Epithelial cell of prostate (primary cell): Measurements from ENCODE around the gene NUP188.
"Not testable (repeated sequence)": the region's sequence is repeated elsewhere in the genome, so short reads cannot be mapped to it uniquely, and the experiment has no call there.

Experiments used
- DNase-seq: peaks from one replicate; pipeline ENCODE4 v3.0.0-alpha.2; 2011; ENCODE audit warnings: low read depth, low spot score
- H3K27ac ChIP-seq: fragments of 450-650 bp; 2 replicates; pipeline ENCODE4 v1.5.1; 2017; ENCODE audit warnings: mild to moderate bottlenecking

NUP188 gene

DNA sequence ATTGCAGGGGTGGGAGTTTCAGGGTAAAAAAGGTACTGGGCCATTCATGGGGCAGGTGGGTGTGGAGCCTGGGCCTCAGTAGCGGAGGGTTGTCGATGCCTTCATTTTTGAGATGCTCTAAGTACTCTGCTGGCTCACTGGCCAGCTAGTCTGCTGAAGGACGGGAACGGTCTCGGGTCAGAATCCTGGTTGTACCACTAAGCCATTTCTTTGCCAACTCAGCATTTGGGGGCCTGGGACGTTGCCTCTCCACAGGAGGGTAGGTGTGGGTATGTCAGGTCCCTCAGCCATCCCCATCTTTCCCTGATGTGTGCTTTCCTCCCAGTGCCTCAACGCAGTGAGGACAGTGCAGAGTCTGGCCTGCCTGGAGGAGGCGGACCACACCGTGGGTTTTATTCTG, 55.5 kb downstream of the NUP188 start:
- H3K27ac ChIP-seq = no peak overlapping the region
- DNase-seq = no peak

GRCh38 chr9:129004173-129004572, 56.7 kb downstream of the NUP188 start:
- DNase-seq, H3K27ac ChIP-seq: not testable (repeated sequence)

DNA sequence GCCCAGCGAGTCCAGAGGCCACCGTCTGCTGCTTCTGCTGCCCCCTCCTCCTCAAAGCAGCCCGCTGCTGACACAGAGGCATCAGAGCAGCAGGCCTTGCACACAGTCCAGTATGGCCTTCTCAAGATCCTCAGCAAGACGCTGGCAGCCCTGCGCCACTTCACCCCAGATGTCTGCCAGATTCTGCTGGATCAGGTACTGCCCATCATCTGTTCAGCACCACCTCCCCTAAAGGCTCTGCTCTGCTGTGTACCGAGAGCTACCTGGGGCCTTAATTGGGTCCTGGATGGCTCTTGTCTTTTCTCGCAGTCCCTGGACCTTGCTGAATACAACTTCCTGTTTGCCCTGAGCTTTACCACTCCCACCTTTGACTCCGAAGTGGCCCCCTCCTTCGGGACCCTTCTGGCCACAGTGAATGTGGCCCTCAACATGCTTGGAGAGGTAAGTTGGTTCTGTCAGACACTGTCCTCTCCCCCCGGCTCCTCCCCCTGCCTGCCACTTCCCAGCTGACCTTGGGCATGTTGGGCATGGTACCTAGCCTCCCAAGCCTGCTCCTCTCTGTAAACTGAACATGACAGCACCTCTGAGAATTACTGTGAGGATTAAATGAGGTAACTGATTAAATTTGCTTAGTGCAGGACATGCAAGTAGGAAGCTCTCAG, 58.0 kb downstream of the NUP188 start:
- H3K27ac ChIP-seq = no peak overlapping the region
- no peak for DNase-seq

DNA sequence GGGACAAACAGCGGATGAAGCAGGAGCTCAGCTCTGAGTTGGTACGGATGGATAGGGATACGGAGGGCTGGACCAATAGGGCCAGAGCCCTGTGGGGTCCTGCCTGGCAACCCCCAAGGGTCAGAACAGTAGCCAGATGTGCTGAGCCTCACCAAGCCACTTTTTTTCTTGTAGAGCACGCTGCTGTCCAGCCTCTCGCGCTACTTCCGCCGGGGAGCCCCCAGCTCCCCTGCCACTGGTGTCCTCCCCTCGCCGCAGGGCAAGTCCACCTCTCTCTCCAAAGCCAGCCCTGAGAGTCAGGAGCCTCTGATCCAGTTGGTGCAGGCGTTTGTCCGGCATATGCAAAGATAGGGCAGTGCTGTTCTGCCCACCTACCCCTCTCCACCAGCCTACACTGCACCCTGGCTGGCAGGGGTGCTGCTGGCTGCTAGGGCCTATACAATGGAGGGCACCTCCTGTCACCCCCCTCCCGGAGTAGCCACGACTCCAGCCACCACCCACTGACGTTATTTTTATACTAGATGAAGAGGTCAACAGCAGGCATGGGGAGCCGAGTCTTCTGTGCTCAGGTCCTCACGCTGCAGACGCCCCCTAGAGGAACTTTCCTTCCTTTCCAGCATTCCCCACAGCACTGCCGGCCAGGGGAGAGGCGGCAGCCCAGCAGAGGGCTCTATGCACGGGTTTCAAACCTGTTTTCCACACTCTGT, 59.0 kb downstream of the NUP188 start:
- H3K27ac ChIP-seq = no peak overlapping the region
- no peak for DNase-seq

- no peak overlapping the region for H3K27ac ChIP-seq
- DNase-seq = no peak
These were observed 59.7 kb downstream of the NUP188 start for GRCh38 chr9:129007035-129007765.

DNA sequence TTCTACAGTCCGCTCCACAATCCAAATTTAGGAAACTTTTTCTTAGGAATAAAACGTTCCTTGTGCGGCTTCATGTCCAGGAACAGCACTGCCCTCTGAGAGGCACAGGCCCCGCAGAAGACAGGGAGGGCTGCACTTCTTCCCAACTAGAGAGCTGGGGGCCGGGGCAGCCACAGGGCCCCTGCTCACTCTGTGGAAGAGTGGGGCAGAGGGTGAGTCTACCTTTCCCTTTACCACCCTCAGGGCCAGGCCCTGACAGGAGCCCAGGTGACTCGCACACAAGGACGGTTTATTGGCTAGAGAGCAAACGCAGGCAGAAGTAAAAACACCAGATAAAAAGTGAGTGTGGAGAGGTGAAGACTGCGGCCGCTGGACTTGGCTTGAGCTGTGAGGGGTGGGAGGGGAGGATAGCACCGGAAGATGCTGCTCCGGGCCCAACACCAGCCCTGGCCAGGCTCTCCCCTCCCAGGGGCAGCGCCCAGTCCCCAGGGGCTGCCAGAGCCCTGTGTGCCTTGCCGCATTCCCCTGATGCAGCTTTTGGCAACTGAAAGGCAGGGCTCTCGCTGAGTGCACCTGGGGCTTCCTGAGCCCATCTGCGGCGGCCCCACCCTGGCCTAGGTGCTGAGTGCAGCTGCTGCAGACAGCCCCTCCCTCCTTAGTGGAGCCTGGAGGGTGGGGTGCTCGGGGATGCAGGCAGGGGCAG, 60.4 kb downstream of the NUP188 start:
- no peak overlapping the region for H3K27ac ChIP-seq
- no peak for DNase-seq

- no peak overlapping the region for H3K27ac ChIP-seq
- no peak for DNase-seq
These were observed 61.0 kb downstream of the NUP188 start for GRCh38 chr9:129008469-129008965.

GRCh38 chr9:129008986-129009583, 61.6 kb downstream of the NUP188 start:
- DNase-seq = no peak
- no peak overlapping the region for H3K27ac ChIP-seq

DNA sequence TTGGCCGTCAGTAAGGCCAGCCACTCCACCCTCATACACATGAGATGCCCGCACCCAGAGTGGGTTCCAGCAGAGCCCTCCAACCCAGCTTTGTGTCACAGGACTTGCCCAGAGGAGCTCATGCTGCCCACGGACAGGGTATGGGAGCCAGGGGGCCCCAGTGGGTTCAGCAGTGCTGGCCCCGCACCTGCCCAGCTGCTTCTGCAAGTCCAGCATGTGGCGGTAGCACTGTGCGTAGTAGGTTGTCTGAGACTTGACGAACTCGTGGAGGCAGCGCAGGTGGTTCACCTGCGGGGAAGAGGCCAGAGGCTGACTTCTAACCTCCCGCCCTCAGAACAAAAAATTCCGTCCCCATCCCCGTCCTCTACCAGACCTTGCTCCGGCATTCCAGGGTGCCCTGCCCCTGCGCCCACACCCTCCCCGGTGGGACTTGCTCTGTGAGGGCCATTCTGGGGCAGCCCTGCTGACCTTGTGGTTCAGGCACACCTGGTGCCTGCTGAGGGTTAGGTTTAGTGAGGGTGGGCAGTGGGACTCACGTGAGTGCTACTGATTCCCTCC, 62.2 kb downstream of the NUP188 start:
- no peak for DNase-seq
- H3K27ac ChIP-seq = no peak overlapping the region

DNA sequence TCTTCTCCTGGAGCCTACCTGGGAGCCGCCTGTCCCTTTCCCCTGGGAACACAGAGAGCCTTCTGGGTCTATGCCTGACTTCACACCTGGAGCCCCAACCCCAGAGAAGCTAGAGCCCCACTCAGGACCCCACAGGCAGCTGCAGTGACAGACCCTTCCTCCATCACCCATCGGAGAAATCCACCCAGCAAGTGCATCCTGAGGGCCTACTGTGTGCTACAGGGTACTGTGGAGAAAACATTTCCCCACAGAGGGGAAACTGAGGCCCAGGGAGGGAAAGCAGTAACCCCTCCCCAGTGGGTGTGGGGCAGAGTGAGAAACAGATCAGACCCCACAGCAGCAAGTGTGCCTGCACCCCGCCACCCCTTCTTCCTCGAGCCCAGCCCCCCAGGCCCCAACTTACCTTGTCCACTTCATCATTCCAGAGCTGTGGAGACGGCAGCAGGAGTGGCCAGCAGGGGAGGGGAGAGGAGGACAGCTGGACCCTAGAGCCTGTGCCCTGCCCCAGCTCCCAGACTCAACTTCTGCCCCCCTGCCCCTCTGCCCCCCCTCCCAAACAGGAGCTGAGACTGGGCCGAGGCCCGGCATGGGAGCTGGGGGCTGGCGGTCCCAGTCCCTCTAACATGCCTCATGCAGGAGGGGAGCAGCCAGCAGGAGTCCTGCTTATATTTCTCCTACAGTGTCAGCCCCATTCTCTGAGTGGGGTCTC, 62.9 kb downstream of the NUP188 start:
- no peak overlapping the region for H3K27ac ChIP-seq
- DNase-seq = no peak

GRCh38 chr9:129011170-129011569, 63.7 kb downstream of the NUP188 start:
- H3K27ac ChIP-seq = no peak overlapping the region
- no peak for DNase-seq

- no peak for DNase-seq
- no peak overlapping the region for H3K27ac ChIP-seq
These were observed 64.3 kb downstream of the NUP188 start for GRCh38 chr9:129011761-129012181.

- DNase-seq = no peak
- no peak overlapping the region for H3K27ac ChIP-seq
These were observed 64.8 kb downstream of the NUP188 start for GRCh38 chr9:129012343-129012742.

DNA sequence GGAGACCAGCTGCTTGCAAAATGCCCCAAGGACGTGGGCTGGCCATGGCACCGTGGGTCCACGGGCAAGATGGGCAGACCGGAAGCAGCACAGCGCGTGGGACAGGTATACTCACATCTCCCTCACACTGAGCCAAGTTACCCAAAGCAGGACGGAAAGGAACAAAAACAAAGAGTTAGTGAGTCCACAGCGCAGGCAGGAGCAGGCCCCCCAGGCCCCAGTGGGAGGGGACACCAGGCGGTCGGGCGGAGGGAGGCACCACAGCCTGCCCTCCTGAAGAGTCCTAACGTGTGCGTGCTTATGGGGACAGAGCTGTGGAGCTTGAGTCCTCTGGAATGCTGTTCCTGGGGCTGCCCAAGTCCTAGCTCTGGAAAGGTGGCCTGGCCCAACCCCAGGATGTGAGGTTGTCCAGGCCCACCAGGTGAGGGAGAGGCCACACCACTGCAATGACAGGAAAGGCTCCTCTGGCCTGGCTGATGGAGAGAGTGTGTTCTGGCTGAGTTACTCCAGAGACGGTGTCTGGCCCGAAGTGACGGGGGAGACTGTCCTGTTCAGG, 65.5 kb downstream of the NUP188 start:
- no peak for DNase-seq
- no peak overlapping the region for H3K27ac ChIP-seq

DNA sequence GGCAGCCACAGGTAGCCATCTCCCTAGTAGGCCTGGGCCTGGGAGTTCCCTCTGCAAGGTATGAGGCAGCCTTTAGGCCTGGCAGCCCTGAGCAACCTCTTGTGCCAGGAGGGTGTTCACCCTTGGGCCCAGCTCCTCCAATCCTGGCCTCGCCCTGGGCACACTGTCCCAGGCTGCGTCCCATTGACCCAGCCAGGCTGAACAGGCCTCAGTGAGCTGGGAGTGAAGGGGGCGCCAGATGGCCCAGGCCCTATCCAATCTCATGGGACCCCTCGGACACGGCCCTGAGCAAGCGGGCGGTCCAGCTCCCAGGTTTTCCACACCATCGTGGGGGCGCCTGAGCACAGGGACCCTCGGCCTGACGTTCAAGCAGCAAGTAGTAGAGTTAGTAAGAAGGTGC, 66.2 kb downstream of the NUP188 start:
- DNase-seq = no peak
- no peak overlapping the region for H3K27ac ChIP-seq

GRCh38 chr9:129014124-129014523, 66.6 kb downstream of the NUP188 start:
- H3K27ac ChIP-seq = no peak overlapping the region
- DNase-seq = no peak

DNA sequence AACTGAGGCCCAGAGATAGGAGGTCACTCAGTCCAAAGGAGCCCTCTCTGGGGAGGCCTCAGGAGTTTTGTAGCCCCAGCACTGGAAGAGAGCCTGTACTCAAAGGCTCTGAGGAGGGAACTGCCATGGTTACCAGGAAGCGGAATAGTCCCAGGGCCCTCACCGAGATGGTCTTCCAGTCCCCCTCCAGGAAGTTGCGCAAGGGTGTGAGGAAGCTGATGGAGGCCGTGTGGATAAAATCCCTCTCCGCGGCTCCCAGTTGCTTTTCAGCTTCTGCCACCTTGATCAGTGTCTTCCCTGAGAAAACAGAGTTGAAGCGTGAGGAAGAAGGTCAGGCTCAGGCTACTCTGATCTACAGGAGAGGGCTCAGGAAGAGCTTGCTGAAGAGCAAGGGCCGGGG, 67.1 kb downstream of the NUP188 start:
- H3K27ac ChIP-seq = no peak overlapping the region
- DNase-seq = no peak

- no peak for DNase-seq
- H3K27ac ChIP-seq = no peak overlapping the region
These were observed 73.6 kb downstream of the NUP188 start for GRCh38 chr9:129021091-129021490.

- H3K27ac ChIP-seq = no peak overlapping the region
- DNase-seq = no peak
These were observed 74.5 kb downstream of the NUP188 start for GRCh38 chr9:129022037-129022436.
